8988T (cell line): Measurements from ENCODE around the gene CCDC33.

ENCODE experiments used
- DNase-seq: peaks from one replicate; pipeline ENCODE4 v3.0.0; 2011

CCDC33 gene

GRCh38 chr15:74209560-74209958, 26.6 kb upstream of the CCDC33 start:
- no peak for DNase-seq

- no peak for DNase-seq
These were observed 26.0 kb upstream of the CCDC33 start for GRCh38 chr15:74209997-74210671.

GRCh38 chr15:74210729-74211128, 25.4 kb upstream of the CCDC33 start:
- no peak for DNase-seq

- no peak for DNase-seq
These were observed 24.5 kb upstream of the CCDC33 start for GRCh38 chr15:74211656-74212055.

- DNase-seq, result no peak
These were observed 23.6 kb upstream of the CCDC33 start for GRCh38 chr15:74212494-74212893.

GRCh38 chr15:74213858-74214284, 22.3 kb upstream of the CCDC33 start:
- no peak for DNase-seq

GRCh38 chr15:74214324-74215021, 21.7 kb upstream of the CCDC33 start:
- DNase-seq, result no peak

- no peak for DNase-seq
These were observed 20.2 kb upstream of the CCDC33 start for GRCh38 chr15:74215958-74216357.

GRCh38 chr15:74216949-74217348, 19.2 kb upstream of the CCDC33 start:
- DNase-seq, result no peak

GRCh38 chr15:74217907-74218885, 17.9 kb upstream of the CCDC33 start:
- DNase-seq, result no peak

- no peak for DNase-seq
These were observed 15.5 kb upstream of the CCDC33 start for GRCh38 chr15:74220475-74221248.

GRCh38 chr15:74221399-74222239, 14.5 kb upstream of the CCDC33 start:
- DNase-seq, result no peak

GRCh38 chr15:74222240-74223119, 13.6 kb upstream of the CCDC33 start:
- no peak for DNase-seq

GRCh38 chr15:74225928-74226327, 10.2 kb upstream of the CCDC33 start:
- no peak for DNase-seq

GRCh38 chr15:74226761-74227540, 9.2 kb upstream of the CCDC33 start:
- DNase-seq, result no peak

- no peak for DNase-seq
These were observed 8.0 kb upstream of the CCDC33 start for GRCh38 chr15:74227968-74228722.

GRCh38 chr15:74228723-74229081, 7.4 kb upstream of the CCDC33 start:
- no peak for DNase-seq

- no peak for DNase-seq
These were observed 6.4 kb upstream of the CCDC33 start for GRCh38 chr15:74229686-74230085.

- no peak for DNase-seq
These were observed 4.7 kb upstream of the CCDC33 start for GRCh38 chr15:74231475-74231874.
